Mononuclear cell (primary cell): ENCODE measurements around the gene ZC3H13. TPM values are rescaled to one million over a fixed set of nuclear protein-coding genes. Genes with fewer than 3 reads are reported as not detected.

Experiments
- H3K27me3 ChIP-seq: 2 replicates; pipeline ENCODE4 v1.6.0; 2011; ENCODE audit warnings: low read length, control low read depth; ENCODE audit not compliant: insufficient read depth
- H3K4me1 ChIP-seq: 2 replicates; pipeline ENCODE4 v1.5.1; 2011; ENCODE audit warnings: mild to moderate bottlenecking, low read length, control low read depth; ENCODE audit not compliant: insufficient read depth
- H3K4me3 ChIP-seq: 2 replicates; pipeline ENCODE4 v1.5.1; 2011; ENCODE audit warnings: mild to moderate bottlenecking, low read length, moderate library complexity
- H3K9me3 ChIP-seq: 2 replicates; pipeline ENCODE4 v1.5.1; 2011; ENCODE audit warnings: low read depth, mild to moderate bottlenecking, control low read depth, low read length
- total RNA-seq: library from RNA; depleted of rRNA; stranded (reverse); fragments of >200 nt; gene quantifications from one replicate; pipeline ENCODE4 v1.2.3, GENCODE V29; 2012

Gene ZC3H13
- total RNA-seq, 1 donor, result 26.8 TPM

DNA sequence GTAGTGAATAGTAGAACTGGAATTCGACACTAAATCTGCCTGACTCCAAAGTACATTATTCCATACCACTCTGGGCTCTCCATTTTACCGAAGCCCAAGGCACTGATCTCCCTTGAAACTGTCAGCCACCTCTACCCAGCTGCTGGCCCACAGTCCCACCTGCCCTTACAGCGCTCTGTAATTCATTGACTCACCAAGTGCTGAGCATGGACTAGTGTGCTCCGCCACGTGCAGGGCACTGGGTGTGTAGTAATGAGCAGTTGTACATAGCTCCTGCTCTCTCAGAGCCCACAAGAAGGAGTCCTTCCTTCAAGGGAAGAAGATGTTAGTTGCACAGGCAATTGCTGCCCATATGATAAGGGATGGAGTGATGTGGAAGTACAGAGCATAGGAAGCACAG, 124.4 kb downstream of the ZC3H13 start:
- Histone ChIP-seq H3K27me3 (no peaks in the 10 kb centered on the region), H3K4me3 (no peak overlapping the region), H3K4me1 (peaks cover 17% of the 10 kb centered on the region), H3K9me3 (no peaks in the 10 kb centered on the region)

DNA sequence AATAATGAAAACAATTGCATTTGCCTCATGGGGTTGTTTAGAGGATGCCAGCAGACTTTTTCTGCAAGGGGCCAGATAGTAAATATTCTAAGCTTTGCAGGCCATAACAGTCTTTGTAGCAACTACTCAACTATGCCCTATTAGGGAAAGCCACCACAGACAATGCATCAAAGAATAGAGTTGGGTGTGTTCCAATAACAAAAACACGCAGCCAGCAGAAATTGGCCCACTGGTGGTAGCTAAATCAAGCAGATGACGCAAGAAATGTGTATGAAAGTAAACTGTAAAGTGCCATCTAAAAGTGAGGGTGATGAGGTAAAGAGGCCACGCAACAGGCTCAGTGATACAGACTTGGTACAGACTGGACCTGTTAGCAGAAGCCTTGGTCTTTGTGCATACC, 125.8 kb downstream of the ZC3H13 start:
- no peak overlapping the region for H3K4me3 ChIP-seq
- no peaks in the 10 kb centered on the region for H3K9me3 ChIP-seq
- H3K4me1 ChIP-seq, result peaks cover 2% of the 10 kb centered on the region
- no peaks in the 10 kb centered on the region for H3K27me3 ChIP-seq

DNA sequence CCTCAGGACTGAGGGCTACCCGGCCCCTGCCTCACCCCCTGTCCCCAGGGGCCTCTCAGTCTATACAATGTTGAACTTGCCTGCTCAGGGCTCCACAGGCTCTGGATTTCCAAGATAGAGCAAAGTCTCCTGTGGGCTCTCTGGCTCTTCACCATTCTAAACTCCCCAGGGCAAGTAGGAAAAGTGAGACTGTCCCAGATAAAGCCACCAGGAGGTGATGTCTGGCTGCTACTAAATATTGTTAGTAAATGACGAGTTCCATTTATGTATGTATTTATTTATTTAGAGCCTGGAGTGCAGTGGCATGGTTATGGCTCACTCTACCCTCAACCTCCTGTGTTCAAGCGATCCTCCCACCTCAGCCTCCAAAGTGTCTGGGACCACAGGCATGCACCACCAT, 127.4 kb downstream of the ZC3H13 start:
- Histone ChIP-seq H3K27me3 (no peaks in the 10 kb centered on the region), H3K9me3 (no peaks in the 10 kb centered on the region), H3K4me1 (no peaks in the 10 kb centered on the region), H3K4me3 (no peak overlapping the region)

DNA sequence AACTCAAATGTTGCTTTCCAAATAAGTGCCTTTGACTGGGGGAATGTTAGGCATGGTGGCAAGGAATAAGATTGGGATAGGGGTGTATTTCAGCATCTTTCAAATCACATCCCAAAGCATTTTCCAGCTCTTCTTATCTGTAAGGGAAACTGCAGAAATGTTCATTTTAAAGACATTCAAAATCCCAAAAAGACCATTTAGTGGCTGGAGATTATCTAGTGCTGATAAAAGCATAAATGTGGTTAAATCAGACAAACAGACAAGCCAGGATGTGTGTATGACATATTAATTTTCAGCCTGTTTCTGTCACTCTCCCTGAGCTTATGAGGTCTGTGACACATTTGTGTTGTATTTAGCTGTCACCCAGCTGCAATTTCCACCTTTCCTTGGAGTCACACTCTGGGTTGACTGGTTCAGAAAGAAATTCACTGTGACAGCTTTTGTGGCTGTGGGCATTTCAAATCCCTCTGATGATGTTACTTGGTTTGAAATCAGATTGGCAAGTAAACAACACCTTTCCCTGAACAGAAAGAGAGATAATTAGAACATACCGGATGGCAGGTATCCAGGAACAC, 131.3 kb downstream of the ZC3H13 start:
- Histone ChIP-seq H3K27me3 (no peaks in the 10 kb centered on the region), H3K4me1 (no peaks in the 10 kb centered on the region), H3K4me3 (no peak overlapping the region), H3K9me3 (no peaks in the 10 kb centered on the region)

DNA sequence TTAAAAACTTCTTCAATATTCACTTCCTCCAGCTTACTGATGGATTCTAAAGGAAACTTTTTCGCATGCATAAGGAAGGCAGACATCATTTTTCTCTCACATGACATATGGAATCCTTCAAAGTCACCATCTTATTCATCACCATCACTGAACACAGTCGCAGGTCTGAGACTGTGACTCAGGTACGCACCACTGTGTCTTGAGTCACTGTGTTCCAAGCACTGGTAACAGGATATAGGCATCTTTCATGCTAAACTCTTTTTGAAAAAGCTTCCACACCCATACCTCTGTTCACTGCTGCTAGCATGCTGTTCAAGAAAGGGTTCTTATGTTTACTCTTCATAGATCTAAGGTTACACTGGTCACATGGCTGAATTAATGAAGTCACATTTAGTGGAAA, 133.9 kb downstream of the ZC3H13 start:
- H3K4me3 ChIP-seq, result no peak overlapping the region
- no peaks in the 10 kb centered on the region for H3K4me1 ChIP-seq
- H3K9me3 ChIP-seq, result no peaks in the 10 kb centered on the region
- no peaks in the 10 kb centered on the region for H3K27me3 ChIP-seq

DNA sequence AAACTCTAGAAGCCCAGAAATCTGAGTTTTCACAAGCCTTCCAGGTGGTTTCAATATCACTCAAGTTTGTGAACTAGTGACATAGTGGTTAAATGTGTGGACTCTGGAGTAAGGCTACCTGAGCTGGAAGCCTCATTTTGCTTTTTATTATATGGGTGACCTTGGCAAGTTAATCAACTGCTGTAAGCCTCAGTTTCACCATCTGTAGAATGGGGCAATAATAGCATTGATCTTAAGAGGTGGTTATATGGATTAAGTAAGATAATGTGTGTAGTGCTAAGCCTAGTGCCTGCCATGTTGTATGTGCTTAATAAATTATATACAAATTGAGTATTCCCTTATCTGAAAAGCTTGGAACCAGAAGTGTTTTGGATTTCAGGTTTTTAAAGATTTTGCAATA, 135.5 kb downstream of the ZC3H13 start:
- no peak overlapping the region for H3K4me3 ChIP-seq
- H3K4me1 ChIP-seq, result no peaks in the 10 kb centered on the region
- no peaks in the 10 kb centered on the region for H3K9me3 ChIP-seq
- H3K27me3 ChIP-seq, result no peaks in the 10 kb centered on the region

DNA sequence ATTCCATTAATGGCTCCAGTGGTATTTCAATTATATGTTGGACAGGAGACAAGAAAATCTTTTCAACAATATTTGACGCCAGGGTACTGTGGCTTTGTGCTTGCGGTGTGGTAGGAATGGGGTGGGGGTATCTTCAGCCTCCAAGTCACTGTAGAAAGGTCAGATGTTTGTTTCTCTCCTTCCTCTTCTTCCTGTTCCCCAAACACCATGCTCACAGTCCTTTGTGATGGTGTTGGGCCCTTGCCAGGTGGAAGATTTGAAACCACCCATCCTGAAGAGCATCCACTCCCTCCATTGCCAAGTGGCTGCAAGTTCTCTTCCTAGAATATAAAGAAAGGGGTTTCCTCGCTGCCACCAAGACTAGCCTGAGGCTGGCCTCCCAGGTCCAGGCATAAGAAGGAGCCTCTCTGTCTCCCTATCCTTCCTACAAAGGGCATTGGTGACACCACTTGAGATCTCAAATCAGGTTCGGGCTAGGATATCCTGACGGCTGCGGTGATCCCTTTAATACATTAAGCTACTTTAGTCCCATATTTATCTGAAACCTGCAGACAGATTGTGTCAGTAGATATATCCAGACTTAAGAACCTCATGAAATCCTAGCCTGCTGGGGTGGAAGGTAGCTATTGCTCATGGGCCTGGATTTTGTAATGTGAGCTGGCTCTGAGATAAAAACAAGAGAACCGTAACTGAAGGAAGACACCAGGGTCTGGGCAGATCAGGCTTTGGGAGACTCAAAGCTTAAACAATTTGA, 136.7 kb downstream of the ZC3H13 start:
- Histone ChIP-seq H3K4me3 (no peak overlapping the region), H3K4me1 (no peaks in the 10 kb centered on the region), H3K9me3 (no peaks in the 10 kb centered on the region)

DNA sequence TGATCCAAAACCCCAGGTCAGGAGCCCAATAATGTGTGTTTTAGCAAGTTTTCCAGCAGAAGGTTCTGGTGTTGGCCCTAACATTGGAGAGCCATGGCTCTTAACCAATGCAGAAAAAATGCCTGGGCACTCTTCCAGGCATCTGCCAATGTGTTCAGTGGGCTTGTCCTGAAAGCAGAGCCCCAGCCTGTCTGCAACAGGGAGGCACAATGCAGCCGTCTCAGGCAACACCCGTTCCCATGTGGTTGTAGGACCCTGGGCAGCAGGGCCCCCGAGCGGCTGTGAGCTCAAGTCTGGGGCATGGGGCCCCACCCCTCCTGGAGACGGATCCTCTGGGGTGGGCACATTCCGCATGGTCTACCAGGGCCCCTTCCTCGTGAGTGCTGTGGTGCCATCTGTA, 142.9 kb downstream of the ZC3H13 start:
- Histone ChIP-seq H3K9me3 (no peaks in the 10 kb centered on the region), H3K4me3 (no peak overlapping the region), H3K4me1 (no peaks in the 10 kb centered on the region), H3K27me3 (no peaks in the 10 kb centered on the region)

More for the DNA sequence above, 136.7 kb downstream of the ZC3H13 start:
- H3K27me3 ChIP-seq, result no peaks in the 10 kb centered on the region

DNA sequence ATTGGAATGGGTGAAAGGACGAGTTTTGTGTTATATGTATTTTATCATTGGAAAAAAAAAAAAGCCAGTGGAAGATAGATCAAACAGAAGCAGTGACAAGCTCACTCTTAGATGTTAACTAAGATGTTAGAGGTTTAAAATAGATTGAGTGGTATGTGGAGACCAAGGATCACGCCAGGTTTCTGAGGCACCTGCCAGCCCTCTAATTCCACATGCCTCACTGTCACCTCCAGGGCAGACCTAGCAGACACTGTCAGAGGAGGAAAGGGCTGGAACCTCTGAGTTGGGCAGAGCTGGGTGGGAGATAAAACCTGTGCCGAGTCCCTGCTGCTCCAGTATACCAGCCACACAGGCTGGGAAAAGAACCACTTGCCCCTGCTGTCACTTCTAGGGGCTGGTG, 143.5 kb downstream of the ZC3H13 start:
- Histone ChIP-seq H3K4me1 (no peaks in the 10 kb centered on the region), H3K4me3 (no peak overlapping the region), H3K9me3 (no peaks in the 10 kb centered on the region), H3K27me3 (no peaks in the 10 kb centered on the region)

DNA sequence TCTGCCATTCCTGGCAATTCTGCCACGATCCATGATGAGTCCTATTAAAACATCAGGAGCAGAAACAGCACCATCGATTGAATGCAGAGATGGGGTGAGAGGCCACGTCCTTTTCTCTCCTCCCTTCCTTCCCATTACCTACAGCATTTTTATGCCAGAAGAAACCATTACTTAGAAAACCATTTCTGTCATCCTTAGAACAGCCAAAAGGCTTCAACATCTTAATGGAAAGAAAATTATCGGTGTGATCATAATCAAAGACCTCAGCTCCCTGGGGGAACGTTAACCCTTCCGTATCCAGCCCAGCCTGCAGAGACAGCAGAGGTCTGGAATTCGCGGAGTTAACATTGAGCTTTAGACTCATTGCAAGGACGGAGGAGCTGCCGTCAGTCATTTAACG, 145.0 kb downstream of the ZC3H13 start:
- H3K27me3 ChIP-seq, result no peaks in the 10 kb centered on the region
- no peaks in the 10 kb centered on the region for H3K4me1 ChIP-seq
- no peak overlapping the region for H3K4me3 ChIP-seq

More for the DNA sequence above, 145.0 kb downstream of the ZC3H13 start:
- no peaks in the 10 kb centered on the region for H3K9me3 ChIP-seq

Other genes with a start within 250 kb of the ZC3H13 start
- gene SIAH3, start 201.0 kb downstream of the ZC3H13 start, total RNA-seq, result 0.31 TPM
- not detected for gene CPB2, start 52.3 kb upstream of the ZC3H13 start, total RNA-seq
- gene LCP1, start 129.4 kb upstream of the ZC3H13 start, total RNA-seq, result 899 TPM
- gene LRRC63, start 159.2 kb upstream of the ZC3H13 start, total RNA-seq, result 0.21 TPM